ENCODE measurements around the gene SIGLEC14.

DNA sequence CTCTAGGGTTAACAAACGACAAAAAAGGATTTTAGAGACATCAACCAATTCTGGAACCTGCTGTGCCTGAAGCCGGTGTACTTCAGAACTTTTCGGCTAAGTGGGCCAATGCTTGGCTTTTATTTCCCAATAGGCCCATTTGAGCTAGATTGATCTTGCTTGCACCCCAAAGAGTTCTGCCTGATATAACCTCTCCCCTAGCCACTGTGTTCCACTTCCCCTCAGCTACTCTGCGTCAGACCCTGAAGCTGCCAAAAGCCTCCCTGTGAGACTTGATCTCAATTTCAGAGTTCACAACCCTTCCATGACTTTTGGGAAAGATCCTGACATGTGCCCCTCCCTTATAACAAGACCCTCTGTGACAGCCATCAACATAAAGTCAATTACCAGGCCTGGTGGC, 5.6 kb upstream of the SIGLEC14 start:
- TF ChIP-seq CREB1 (CRISPR knock-in tag; IDR thresholded peaks at IDR 0.05; ENCODE audit: low read depth), result no peak
- TF ChIP-seq, protein P1, sequence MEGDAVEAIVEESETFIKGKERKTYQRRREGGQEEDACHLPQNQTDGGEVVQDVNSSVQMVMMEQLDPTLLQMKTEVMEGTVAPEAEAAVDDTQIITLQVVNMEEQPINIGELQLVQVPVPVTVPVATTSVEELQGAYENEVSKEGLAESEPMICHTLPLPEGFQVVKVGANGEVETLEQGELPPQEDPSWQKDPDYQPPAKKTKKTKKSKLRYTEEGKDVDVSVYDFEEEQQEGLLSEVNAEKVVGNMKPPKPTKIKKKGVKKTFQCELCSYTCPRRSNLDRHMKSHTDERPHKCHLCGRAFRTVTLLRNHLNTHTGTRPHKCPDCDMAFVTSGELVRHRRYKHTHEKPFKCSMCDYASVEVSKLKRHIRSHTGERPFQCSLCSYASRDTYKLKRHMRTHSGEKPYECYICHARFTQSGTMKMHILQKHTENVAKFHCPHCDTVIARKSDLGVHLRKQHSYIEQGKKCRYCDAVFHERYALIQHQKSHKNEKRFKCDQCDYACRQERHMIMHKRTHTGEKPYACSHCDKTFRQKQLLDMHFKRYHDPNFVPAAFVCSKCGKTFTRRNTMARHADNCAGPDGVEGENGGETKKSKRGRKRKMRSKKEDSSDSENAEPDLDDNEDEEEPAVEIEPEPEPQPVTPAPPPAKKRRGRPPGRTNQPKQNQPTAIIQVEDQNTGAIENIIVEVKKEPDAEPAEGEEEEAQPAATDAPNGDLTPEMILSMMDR (conservative IDR thresholded peaks at IDR 0.05; ENCODE audit: low read depth in 2 of 2), result no peak
- no peak for TF ChIP-seq EZH2 (IDR thresholded peaks at IDR 0.05; ENCODE audit: low read depth, unreplicated experiment)
- no peak for TF ChIP-seq POLR2AphosphoS5 (IDR thresholded peaks at IDR 0.05; ENCODE audit: low read depth)
- TF ChIP-seq ZNF114 (CRISPR knock-in tag; IDR thresholded peaks at IDR 0.05), result no peak
- no peak for TF ChIP-seq ETS1 (IDR thresholded peaks at IDR 0.05)
- no peak for TF ChIP-seq EZH2phosphoT487 (IDR thresholded peaks at IDR 0.05; ENCODE audit: unreplicated experiment)
- TF ChIP-seq STAT1 (IDR thresholded peaks at IDR 0.05; ENCODE audit: unreplicated experiment), result no peak
- TF ChIP-seq, protein P2, sequence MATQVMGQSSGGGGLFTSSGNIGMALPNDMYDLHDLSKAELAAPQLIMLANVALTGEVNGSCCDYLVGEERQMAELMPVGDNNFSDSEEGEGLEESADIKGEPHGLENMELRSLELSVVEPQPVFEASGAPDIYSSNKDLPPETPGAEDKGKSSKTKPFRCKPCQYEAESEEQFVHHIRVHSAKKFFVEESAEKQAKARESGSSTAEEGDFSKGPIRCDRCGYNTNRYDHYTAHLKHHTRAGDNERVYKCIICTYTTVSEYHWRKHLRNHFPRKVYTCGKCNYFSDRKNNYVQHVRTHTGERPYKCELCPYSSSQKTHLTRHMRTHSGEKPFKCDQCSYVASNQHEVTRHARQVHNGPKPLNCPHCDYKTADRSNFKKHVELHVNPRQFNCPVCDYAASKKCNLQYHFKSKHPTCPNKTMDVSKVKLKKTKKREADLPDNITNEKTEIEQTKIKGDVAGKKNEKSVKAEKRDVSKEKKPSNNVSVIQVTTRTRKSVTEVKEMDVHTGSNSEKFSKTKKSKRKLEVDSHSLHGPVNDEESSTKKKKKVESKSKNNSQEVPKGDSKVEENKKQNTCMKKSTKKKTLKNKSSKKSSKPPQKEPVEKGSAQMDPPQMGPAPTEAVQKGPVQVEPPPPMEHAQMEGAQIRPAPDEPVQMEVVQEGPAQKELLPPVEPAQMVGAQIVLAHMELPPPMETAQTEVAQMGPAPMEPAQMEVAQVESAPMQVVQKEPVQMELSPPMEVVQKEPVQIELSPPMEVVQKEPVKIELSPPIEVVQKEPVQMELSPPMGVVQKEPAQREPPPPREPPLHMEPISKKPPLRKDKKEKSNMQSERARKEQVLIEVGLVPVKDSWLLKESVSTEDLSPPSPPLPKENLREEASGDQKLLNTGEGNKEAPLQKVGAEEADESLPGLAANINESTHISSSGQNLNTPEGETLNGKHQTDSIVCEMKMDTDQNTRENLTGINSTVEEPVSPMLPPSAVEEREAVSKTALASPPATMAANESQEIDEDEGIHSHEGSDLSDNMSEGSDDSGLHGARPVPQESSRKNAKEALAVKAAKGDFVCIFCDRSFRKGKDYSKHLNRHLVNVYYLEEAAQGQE (IDR thresholded peaks at IDR 0.05; ENCODE audit: unreplicated experiment), result no peak
- TF ChIP-seq ZNF331 (CRISPR knock-in tag; IDR thresholded peaks at IDR 0.05; ENCODE audit: low read depth), result no peak
- no peak for TF ChIP-seq JUNB (IDR thresholded peaks at IDR 0.05; ENCODE audit: unreplicated experiment)
- no peak for TF ChIP-seq NANOG (IDR thresholded peaks at IDR 0.05; ENCODE audit: borderline replicate concordance)
- TF ChIP-seq, protein P3, sequence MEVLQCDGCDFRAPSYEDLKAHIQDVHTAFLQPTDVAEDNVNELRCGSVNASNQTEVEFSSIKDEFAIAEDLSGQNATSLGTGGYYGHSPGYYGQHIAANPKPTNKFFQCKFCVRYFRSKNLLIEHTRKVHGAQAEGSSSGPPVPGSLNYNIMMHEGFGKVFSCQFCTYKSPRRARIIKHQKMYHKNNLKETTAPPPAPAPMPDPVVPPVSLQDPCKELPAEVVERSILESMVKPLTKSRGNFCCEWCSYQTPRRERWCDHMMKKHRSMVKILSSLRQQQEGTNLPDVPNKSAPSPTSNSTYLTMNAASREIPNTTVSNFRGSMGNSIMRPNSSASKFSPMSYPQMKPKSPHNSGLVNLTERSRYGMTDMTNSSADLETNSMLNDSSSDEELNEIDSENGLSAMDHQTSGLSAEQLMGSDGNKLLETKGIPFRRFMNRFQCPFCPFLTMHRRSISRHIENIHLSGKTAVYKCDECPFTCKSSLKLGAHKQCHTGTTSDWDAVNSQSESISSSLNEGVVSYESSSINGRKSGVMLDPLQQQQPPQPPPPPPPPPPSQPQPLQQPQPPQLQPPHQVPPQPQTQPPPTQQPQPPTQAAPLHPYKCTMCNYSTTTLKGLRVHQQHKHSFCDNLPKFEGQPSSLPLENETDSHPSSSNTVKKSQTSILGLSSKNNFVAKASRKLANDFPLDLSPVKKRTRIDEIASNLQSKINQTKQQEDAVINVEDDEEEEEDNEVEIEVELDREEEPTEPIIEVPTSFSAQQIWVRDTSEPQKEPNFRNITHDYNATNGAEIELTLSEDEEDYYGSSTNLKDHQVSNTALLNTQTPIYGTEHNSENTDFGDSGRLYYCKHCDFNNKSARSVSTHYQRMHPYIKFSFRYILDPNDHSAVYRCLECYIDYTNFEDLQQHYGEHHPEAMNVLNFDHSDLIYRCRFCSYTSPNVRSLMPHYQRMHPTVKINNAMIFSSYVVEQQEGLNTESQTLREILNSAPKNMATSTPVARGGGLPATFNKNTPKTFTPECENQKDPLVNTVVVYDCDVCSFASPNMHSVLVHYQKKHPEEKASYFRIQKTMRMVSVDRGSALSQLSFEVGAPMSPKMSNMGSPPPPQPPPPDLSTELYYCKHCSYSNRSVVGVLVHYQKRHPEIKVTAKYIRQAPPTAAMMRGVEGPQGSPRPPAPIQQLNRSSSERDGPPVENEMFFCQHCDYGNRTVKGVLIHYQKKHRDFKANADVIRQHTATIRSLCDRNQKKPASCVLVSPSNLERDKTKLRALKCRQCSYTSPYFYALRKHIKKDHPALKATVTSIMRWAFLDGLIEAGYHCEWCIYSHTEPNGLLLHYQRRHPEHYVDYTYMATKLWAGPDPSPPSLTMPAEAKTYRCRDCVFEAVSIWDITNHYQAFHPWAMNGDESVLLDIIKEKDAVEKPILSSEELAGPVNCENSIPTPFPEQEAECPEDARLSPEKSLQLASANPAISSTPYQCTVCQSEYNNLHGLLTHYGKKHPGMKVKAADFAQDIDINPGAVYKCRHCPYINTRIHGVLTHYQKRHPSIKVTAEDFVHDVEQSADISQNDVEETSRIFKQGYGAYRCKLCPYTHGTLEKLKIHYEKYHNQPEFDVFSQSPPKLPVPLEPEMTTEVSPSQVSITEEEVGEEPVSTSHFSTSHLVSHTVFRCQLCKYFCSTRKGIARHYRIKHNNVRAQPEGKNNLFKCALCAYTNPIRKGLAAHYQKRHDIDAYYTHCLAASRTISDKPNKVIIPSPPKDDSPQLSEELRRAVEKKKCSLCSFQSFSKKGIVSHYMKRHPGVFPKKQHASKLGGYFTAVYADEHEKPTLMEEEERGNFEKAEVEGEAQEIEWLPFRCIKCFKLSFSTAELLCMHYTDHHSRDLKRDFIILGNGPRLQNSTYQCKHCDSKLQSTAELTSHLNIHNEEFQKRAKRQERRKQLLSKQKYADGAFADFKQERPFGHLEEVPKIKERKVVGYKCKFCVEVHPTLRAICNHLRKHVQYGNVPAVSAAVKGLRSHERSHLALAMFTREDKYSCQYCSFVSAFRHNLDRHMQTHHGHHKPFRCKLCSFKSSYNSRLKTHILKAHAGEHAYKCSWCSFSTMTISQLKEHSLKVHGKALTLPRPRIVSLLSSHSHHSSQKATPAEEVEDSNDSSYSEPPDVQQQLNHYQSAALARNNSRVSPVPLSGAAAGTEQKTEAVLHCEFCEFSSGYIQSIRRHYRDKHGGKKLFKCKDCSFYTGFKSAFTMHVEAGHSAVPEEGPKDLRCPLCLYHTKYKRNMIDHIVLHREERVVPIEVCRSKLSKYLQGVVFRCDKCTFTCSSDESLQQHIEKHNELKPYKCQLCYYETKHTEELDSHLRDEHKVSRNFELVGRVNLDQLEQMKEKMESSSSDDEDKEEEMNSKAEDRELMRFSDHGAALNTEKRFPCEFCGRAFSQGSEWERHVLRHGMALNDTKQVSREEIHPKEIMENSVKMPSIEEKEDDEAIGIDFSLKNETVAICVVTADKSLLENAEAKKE (CRISPR knock-in tag; IDR thresholded peaks at IDR 0.05), result no peak

Measured in GM23338 (cell line).